ENCODE results near the gene AMBRA1.

AMBRA1 gene

DNA sequence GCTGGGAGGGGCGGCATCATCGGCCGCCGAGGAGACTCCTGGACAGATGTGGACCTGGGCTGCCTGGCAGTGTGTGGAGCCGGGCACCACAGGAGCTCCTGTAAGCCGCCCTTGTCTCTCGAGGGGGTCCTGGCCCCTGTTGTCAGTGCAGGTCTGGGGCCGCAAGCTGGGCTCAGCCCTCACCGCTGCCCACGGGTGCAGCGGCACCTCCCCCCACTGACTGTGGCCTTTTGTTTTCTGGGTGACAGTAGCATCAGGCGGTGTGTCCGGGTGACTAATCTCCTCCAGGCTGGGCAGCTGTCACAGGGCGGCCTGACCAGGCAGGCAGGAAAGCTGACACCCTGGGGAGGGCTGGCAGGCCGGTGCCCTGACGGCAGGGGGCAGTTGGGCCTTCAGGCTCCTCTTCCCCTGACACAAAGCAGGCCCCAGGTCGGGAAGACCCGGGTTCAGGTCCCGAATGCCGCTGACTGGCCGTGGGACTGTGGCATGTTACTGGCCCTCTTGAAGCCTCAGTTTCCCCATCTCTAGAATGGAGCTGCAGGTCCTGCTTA is 230.3 kb downstream of the AMBRA1 start:
- no peak for DNase-seq

DNA sequence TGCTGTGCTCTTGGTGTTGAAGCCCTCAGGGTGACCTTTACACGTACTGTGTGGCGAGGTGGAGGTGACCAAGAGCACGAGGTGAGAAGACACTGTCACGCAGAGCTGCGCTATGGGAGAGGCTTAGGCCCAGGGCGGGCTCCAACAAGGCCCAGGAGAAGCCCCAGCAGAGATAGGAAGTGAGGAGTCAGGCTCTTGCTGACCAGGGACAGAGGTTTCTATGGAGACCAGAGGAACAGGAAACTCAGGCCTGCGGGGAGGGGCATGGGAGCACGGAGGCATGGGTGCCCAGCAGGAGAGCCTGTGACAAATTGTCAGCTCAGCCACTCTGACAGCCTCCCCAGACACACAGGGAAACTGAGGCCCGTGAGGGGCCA is 230.8 kb downstream of the AMBRA1 start:
- no peak for DNase-seq

DNA sequence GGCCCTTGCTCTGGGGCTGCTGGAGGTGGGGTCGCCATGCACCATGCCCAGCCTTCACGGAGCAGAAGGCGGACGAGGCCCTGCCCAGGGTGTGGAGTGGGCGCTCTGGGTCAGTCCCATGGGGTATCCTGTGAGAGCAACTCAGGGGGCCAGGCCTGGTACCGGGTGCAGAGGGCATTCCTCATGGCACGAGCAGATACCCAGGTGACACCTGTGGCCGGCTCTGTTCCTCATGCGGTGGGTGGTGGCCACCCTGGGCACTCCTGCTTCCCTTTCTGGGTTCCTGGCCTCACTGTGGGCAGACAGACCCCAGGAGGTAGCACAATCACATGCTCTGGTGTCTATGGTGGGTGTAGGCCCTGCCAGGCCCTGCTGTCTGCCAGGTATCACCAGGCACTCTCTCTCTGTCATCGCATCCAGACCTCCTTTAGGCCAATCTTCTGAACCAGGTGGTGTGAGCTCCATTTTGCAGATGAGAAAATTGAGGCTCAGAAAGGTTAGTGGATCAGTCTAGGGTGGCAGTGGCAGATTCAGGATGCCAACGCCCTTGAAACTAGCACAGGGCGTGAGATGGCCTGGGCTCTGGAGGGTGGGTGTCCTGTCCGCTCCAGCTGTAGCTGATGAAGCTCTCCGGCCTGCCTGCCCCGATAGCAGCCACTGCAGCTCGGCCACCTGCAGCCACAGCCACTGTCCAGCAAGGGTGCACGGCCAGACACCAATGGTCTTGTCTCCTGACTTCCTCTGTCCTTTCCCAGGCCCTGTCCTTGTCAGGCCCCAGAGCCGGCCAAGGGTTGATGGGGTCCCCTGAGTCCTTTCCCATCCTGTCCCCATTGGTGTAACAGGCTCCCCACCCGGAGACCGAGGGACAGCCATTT is 231.4 kb downstream of the AMBRA1 start:
- DNase-seq = no peak

DNA sequence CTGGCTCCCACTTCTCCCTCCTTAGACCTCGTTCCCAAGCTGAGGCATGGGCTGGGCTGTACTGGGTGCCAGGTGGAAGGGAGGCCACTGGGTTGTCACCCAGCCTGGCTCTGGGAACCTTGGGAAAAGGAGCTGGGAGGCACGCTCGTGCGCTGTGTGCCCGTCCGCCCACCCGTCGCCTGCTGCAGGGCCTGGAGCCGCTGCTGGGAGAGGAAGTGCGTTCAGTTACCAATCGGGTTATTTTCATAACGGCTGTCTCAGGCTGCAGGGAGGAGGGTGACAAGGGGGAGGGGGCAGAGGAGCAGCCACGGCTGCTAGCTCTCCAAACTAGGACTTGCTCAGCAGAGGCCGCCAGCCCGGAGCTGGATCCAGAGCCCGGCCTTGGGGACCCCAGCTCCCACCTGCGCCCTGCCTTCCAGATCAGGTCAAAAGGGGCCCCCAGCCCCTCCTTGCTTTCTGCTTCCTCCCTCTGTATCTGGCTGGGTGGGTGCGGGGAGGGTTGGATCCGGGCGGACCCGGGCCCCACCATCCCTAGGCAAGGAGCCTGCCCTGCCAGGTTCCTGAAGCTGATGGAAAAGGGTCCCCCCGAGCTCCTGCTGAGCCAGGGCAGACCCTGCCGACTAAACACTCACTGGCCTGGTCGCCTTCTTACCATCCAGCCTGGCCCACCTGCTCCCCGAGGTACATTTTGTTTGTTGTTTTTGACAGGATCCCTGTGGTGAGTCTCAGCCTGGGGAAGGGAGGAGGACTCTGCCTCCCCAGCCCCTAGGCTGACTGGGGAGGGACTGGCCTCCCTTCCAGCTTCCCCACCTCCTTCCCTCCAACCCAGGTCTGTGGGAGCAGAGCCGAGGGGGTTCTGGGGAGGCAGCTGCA is 232.3 kb downstream of the AMBRA1 start:
- peak; percentile 52 for DNase-seq

DNA sequence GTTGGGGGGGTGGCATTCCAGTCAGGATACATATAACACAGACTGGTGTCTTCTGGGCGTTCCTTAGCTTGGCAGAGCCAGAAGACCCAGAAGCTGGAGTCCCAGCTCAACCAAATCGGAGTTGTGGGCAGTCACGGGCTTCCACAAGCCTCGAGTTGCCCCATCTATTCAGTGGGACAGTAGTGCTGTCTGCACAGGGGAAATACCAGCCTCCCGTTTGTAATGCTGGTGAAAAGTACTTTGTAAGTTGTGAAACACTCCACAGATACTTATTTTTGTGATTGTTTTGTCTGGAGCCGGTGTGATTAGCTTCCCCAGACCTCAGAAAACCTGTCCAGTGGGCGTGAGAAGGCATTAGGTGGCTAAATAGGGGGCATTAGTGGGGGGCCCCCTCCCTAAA is 232.9 kb downstream of the AMBRA1 start:
- no peak for DNase-seq

DNA sequence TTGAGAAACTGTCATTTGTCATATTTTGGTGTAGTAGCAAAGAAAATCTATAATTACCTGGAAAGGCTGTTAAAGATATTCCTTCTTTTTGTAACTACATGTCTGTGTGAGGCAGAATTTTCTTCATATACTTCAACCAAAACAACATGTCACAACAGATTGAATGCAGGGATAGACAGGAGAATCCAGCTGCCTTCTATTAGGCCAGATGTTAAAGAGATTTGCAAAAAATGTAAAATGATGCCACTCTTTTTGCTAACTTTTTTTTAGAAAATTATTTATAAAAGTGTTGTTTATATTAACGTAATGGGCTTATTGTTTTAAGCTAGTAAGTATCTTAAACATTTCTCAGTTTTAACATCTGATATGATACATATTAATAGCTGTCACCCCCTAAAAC is 233.9 kb downstream of the AMBRA1 start:
- DNase-seq = no peak

DNA sequence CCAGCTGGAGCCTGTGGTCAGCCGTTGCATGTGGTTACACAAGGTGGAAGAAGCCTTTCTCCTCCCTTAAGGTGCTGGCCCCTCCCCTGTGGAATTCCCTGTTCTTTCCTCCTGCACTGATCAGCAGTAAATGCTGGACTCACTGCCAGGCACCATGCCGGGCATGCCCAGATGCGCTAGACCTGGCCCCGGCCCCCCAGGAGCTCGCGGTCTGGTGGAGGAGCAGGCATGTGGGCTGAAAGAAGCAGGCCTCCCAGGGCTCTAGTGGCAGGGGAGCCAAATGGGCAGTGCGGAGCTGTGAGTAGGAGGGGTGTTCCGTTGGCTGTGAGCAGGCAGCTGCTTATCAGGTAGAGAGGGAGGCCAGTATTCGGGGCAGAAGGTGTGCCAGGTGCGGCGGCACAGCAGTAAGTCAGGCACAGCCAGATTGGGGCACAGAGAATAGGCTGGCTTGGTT is 236.3 kb downstream of the AMBRA1 start:
- no peak for DNase-seq

DNA sequence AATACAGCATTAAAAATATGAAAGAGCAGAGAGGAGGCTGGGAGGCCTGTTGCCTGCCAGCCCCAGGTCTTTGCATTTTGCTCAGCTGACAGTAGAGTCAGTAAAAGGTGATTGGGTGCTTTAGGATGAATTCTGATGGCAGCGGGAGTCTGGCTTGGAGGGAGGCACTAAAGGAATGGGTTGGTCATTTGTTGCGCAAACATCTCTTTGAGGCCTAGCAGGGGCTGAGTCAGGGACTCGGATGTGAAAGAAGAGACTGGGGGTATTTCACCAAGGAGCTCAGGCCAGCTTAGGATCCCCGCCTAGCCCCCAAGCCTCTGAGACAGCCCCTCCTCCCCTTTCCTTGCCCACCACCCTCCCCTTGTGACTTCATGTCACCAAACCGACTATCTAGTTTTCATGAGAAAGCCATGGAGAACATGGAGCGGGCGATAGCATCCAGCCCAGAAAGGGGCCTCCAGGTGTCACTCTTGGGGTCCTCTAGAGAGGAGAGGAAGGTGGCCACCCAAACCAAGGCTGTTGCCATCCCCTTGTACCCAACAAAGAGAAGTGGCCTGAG is 236.8 kb downstream of the AMBRA1 start:
- no peak for DNase-seq

DNA sequence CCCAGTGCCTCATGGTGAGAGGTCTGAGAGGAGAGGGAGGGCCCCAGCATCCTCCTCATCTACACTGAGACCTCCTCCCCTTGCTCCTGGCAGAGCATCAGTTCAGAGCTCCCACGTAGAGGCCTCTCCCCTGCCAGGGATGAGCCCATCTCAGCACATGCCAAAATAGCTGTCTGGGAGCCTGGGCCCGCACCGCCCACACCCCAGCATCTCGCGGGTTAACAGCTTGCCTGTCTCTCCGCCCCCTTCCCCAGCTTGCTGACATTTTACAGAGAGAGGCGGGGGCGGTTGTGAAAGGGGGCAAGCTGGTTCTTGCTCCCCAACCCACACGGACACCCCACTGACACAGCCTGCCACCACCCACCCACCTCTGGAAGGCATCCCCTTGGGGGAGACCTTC is 240.1 kb downstream of the AMBRA1 start:
- DNase-seq = no peak

DNA sequence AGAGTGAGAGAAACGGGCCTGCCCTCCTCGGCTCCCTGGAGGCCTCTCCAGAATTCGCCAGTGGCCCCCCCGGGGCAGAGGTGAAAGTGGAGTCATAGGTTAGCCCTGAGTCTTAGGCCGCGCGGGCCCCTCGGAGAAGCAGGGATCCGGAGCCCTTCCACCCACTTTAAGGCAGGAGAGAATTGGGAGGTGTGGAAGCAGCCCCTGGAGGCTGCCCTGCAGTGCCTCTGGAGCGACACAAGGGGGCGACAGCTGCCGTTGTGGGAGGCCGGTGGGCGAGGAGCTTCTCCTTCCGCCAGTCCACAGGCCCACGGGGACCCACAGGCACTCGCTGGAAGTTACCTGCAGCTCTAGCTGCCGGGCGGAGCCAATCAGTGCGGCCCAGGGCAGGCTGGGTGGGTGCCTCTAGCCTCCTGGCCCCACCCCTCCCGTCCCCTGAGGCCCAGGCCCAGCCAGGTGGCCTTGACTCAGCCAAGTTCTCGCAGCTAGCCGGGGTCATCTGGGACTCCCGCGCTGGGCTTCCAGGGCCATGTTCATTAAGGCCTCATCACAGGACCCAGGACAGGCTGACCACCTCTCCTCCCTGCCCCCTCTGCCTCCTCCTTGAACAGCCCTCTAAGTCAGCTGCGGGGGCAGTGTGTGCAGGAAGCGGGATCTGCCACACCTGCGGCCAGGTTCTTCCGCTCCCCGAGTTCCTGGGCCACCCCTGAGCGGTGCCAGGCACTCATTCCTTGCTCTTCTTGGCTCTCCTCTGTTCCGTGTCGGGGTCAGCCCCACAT is 241.6 kb downstream of the AMBRA1 start:
- DNase-seq = peak; percentile 68

DNA sequence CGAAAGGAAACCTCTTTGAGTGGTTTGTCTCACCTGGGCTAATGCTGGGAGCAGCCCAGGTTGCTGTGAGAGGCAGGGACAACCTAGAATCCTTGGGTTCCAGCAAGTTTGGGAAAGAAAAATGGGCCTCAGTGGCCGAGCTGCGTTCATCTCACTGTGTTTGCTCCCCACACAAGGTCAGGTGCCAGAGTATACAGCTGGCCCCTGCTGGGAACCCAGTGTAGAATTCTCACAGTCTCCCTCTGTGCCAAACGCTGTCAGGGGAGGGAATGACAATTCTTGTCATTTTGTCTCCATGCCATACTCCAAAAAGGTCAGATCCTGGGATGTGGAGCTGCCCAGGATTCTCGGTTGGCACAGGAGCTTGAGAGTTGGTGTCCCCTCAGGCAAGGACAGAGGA is 242.2 kb downstream of the AMBRA1 start:
- DNase-seq = no peak

DNA sequence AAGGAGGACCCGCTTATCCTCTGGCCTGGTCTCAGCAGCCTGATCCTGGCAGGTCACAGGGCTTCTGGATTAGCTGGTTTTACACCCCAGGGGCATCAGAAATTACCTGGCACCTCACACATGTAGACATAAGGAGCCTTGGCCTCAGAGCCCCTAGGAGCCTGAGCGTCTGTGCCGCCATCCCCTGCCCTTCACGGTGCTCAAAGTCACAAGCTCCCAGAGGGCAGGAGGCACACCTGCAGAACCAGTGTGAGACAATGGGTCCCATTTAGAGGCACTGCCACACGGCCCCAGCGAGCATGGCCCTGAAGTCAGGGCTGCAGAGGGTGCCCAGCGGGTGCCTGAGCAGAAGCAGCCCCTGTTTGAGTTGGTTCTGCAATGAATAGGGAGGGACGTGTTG is 242.7 kb downstream of the AMBRA1 start:
- no peak for DNase-seq

DNA sequence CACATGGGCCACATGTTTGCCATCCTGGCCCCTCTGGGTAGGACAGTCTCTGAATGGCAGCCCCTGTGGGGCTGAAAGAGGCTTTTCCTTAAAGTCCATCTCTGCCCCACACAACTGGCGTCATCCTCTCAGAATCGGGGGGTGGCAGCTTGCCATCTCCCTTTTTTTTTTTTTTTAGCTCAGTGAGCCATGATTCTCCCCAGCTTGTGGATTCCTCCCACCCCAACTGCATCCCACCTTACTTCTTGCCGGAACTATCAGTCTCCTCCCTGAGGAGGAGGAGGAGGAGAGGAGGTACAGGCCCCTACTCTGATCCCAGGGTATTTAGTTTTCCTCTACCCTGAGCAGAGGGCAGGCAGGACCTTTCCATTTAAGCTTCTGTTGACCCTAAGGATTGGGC is 243.1 kb downstream of the AMBRA1 start:
- no peak for DNase-seq

DNA sequence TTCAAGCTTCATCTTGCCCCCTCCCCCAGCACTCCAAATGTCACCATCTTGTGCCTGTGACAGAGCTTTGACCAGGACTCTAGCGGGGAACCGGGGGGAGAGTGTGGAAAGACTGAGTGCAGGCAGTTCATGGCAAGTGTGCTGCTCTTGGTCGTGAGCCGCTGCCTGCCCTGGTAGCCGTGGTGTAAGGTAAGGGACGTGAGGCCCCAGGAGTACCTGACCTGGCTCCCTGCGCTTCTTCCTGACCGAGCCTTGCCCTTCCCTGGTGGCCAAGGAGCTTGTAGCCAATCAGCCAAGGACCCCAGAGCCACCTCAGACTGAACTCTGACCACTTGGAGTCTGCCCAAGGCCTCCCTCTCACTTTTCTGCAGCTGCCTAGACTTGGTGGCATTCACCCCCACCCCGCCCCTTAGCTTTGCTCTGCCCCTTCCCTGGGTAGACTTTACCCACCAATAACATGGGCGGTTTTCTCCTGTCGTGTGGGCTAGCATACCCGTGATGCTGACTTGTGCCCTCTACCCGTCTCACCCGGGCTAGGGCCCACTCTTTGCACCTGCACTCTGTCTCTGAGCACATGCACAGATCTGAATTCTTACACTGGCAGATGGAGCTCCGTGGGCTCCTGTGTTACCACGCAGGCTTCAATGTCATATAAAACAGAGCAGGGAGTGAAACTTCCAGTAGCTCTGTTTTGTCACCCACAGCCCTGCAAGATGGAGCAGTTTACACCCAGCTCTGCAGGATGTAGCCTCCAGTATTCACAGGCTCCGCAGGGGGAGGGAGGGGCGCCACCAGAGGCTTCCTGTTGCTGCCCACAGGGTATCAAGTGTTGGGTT is 245.0 kb downstream of the AMBRA1 start:
- DNase-seq = peak; percentile 58

DNA sequence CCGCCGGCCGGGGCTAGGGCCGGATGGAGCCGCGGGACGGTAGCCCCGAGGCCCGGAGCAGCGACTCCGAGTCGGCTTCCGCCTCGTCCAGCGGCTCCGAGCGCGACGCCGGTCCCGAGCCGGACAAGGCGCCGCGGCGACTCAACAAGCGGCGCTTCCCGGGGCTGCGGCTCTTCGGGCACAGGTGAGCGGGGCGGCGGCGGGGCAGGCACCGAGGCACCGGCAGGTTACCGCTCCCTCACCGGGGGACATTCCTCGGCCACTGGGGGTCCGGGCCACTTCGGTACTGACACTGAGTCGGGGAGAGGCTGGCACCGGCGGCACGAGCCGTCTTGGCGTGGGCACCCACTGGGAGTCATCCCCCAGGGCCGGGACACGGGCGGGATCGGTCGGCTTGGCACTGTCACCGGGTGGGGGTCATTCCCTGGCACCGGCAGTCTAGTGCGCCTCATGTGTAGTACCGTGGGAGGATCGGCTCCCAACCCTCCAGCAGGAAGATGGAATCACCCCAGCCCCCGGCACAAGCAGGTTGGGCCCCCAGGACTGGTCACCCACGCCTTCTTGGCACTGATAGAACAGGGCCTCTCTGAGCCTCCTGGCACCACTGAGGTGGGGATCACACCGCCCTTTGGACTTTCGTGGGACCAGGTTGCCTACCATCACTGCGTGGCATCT is 246.0 kb downstream of the AMBRA1 start:
- no peak for DNase-seq

DNA sequence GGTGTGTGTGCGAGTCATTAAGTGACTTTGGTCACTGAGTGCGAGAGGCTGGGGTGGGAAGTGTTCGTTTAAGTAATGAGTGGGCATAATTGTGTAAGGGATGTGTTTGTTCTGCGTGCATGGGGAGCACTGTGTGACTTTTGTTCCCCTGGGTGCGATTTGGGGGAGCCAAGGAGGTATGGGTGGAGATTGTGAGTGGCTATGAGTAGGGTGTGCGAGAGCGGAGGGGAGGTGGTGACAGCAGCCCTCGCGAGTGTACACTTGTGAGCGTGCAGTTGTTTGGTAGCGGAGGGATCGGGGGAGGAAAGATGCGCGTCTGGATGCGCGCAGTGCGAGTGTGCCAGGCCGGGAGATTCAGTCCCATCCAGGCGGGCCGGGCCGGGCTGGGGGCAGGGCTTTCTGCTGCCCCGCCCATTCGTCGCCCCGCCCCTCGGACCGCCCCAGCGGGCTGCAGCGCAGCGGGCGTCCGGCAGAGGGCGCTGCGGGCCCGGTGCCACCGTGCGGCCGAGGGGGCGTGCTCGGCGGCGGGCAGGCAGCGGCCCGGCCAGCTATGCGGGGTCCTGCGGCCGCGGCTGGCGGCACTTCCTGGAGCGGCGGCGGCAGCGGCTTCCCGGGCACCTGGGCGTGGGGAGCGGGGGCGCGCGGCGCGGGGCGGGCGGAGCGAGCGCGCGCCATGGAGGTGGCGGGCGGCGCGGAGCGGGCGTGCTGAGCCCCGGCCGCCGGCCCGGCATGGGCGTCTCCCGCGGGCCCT is 246.8 kb downstream of the AMBRA1 start, which contains the start of gene DGKZ:
Gene DGKZ, plus strand, starts transcription at position 578 of the 751 bp plus-strand sequence. CDS start 197 bp downstream, outside the sequence.
- DNase-seq = peak; percentile 90
